HG03520 (cell line): ENCODE data around the gene BLTP2.
"Not testable (repeated sequence)": the region's sequence is repeated elsewhere in the genome, so short reads cannot be mapped to it uniquely, and the experiment has no call there.

Experiments
- ATAC-seq: cut with Tn5 transposase; IDR thresholded peaks from one replicate; pipeline ENCODE4 v1.9.1; 2021; ENCODE audit warnings: mild to moderate bottlenecking, moderate library complexity; ENCODE audit not compliant: unreplicated experiment

The BLTP2 gene

DNA sequence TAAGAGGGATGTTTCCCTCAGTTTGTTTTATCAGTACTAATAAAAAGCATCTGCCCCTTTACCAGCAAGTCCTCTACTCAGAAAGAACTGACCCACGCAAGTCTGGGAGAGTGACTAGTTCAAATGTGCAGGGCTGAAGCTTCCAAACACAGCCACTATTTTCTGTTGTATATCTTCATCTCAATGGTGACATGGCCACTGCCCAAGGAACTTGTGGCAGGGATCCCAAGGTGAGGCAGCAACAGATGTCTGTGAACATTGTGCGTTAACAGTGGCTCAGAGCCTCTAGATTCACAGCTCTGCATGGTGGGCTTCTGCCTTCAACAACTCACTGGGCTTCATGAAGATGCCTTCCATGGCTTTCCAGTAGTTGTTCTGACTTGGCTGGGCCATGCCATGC lies 3.7 kb upstream of the BLTP2 start:
- ATAC-seq: no peak

DNA sequence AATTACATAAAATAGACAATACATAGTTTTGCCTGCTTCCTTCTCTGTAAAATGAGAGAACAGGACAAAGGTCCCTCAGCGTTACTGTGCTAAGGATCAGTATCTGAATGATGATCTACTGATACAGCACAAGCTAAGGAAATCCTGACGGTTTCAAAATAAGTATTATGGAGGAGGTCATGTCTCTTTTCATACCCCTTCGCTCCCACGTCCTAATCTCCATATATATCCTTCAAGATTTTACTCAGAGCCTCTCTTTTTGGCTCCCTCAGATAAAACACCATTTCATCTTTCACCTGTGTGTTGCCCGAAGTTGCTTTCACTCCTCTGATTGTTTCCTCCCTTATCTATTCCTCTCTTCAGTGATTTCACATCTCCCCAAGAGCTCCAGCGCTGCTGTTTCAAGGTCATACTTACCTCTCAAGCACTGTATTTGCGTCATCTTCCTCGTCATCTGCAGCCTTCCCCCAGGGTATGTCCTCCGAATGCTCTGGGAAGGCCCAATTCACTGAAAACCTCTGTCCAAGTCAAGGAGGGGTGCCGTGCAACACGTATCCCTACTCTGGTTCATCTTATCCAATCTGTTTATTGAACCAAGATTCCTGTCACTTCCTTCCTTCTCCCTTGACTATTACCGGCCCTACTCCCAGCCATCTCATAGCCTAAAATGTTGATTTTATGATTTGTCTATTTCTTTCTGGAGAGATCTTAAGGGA lies 1.2 kb upstream of the BLTP2 start:
- ATAC-seq: no peak

DNA sequence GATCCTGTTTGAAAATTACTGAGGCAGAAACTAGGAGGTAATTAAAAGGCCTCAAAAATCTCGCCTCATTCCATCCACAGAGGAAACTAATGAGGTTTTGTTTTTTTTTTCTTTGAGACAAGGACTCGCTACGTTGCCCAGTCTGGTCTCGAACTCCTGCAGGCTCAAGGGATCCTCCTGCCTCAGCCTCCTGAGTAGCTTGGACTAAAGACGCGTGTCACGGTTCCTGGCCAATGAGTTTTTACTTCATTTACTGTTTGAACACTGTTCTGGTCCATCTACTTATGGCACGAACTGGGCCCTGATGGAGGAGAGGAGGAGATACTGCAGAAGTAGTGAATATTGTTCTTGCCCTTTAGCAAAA lies 600 bp upstream of the BLTP2 start:
- no peak for ATAC-seq

- no peak for ATAC-seq
Measured at GRCh38 chr17:28643983-28644786, 773 bp downstream of the BLTP2 start.

- ATAC-seq: no peak
Measured at GRCh38 chr17:28641579-28641978, 3.4 kb downstream of the BLTP2 start.

DNA sequence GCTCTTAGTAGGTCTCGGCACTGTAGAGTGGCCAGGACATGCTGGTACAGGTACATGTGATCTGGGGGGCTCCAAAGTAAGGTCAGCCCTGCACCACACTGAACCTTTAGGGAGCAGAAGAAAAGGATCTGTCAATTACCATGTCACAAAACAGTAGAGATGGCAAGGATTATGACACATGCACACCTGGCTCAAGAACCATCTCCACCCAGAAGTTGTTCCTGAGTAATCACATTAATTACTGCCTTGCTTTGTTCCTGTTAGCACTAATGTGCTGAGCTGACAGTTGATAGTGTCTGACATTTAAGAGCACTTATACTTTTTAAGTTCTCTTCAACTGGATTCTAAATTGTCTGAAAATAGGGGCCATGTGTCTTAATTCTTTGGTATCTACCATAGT lies 9.5 kb downstream of the BLTP2 start:
- ATAC-seq: no peak

- ATAC-seq: no peak
Measured at GRCh38 chr17:28634206-28634865, 10.6 kb downstream of the BLTP2 start.

- ATAC-seq: no peak
Measured at GRCh38 chr17:28626818-28627217, 18.1 kb downstream of the BLTP2 start.

GRCh38 chr17:28624148-28624547 lies 20.8 kb downstream of the BLTP2 start:
- no peak for ATAC-seq

GRCh38 chr17:28623696-28624095 lies 21.3 kb downstream of the BLTP2 start:
- no peak for ATAC-seq

GRCh38 chr17:28622186-28622585 lies 22.8 kb downstream of the BLTP2 start:
- no peak for ATAC-seq

DNA sequence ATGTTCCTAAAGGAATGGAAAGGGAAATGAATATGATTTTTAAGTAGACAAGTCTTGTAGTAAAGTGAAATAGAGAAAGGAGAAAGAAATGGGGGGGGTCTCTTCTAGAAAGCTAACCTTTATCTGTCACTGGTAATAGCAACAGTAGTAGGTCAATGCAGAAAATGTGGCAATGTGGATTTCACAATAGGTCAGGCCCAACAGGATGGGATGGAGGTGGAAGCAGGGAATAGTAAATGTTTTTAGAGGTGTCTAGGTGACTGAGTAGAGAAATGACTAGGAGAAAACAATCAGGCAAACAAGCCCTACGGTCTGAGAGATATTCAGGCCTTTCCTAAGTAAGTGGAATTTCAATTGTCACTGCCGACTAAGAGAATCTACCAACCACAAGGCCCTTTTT lies 24.9 kb downstream of the BLTP2 start:
- no peak for ATAC-seq

- no peak for ATAC-seq
Measured at GRCh38 chr17:28618464-28618863, 26.5 kb downstream of the BLTP2 start.

DNA sequence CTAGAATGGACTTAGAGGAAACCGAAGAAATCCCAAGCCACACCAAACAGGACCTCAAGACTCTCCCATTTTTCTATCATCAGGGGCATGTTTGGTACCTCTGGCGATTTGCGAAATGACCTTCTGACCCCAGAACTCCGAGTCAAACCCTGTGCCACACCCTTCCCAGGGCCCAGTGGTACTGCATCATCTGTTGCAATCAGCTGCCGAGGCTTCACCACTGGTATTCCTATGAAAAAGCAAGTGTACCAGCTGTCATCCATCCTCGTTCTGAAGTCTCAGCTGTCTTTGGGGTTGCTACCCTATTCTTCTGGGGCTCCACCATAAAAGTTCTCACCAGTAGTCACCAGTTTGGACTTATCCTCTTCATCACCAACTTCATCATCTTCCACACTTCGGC lies 28.7 kb downstream of the BLTP2 start:
- ATAC-seq: no peak

DNA sequence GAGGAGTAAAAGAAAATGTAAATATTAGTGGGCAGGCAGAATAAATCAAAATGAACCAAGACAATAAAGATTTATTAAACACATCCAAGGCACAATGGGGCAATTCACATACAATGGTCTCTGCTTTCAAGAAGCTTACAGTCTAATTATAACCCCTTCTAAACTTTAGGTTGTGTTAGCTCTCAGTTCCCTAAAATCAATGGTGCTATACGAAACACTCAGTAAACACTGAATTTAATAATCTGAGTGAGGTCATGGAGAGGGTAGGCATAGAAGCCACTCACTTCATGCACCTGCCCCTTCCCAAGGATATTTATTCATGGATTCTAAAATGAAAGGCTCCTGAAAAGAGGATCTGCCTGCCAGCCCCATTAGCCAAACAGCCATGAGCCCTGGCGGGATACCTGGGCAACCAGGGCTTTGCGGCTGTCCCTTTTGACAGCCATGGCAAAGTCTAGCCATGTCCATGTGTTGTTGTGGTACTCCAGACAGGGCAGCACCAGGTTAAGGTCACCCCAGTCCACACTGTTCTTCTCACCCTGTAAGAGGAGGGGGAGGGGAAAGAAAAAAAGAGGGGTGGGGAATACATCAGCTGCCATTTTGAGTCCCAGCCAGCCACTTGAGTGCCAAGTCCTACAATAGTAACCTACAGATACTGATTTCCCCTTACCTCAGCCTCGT lies 29.6 kb downstream of the BLTP2 start:
- ATAC-seq: no peak

- ATAC-seq: no peak
Measured at GRCh38 chr17:28613931-28614381, 31.0 kb downstream of the BLTP2 start, which contains the start of gene RSKR. RSKR (minus strand) TSS chr17:28614185; CDS start chr17:28614161, 24 bp downstream.

DNA sequence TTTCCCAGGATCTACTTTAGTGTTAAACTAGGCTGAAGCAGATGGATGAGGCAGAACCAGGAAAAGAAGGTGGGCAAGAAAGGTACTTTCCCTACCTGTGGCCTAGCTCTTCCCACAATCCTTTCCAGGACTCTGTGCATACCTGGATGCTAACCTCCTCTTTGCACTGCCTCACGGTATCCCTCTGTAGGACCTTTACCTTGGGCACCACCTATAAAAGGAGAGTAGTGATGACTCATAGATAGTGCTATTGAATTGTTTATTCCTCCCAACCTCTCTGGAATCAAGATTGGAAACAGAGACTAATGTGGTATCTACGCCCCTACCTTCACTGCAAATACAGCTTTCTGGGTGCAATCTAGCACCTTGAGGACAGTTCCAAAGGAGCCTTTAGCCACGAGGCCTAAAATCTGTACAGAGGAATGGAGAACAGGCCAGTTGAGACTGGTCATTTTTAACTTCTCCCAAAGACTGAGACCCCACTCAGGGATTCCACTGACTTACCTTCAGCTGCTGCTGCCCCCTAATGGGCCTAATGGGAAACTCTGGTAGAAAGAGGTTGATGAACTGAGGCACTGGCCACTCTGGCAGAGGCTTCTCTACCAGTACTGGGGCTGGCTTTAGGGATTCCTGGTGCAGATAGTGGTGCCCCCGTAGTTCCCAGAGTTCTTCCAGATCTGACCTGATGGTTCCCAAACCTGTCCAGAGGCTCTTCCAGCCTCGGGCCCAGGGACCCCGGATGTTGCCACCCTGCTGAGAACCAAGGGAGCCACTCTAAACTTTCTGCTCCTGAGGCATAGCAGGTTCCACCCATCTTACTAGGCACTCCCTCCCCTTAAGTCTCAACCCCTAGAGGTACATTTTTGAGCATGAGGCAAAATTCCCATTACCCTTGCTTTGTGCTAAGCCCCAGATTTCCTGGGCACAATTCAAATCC lies 31.8 kb downstream of the BLTP2 start:
- no peak for ATAC-seq

GRCh38 chr17:28612531-28612930 lies 32.4 kb downstream of the BLTP2 start:
- ATAC-seq: no peak

DNA sequence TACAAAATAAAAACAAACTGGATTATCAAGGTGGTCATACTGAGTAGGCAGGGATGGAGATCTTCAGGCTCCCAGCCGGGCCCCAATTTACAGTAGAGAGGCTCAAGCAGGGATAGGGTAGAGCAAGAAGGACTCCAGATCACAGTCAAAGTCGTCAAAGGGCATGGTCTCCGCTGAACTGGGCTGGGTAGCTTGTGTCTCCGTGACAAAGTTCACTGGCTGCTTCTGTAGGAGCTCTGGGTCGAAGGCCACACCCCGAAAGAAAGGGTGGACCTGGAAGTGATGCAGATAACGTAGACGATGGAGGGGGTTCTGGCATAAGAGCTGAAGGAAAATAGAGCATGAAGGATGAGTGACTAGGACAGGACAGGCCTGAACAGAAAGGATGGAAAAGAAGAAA lies 34.6 kb downstream of the BLTP2 start:
- no peak for ATAC-seq

DNA sequence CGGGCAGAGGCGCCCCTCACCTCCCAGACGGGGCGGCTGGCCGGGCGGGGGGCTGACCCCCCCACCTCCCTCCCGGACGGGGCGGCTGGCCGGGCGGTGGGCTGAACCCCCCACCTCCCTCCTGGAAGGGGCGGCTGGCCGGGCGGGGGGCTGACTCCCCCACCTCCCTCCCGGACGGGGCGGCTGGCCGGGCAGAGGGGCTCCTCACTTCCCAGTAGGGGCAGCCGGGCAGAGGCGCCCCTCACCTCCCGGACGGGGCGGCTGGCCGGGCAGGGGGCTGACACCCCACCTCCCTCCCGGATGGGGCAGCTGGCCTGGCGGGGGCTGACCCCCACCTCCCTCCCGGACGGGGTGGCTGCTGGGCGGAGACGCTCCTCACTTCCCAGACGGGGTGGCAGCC lies 40.9 kb downstream of the BLTP2 start:
- ATAC-seq: not testable (repeated sequence)
